LNCaP clone FGC (cell line): ENCODE measurements around the gene ARMCX6.
A peak's percentile ranks its signal among the peaks of the same experiment; 100 is the strongest.
"Not testable (repeated sequence)": the region's sequence is repeated elsewhere in the genome, so short reads cannot be mapped to it uniquely, and the experiment has no call there.

ENCODE experiments used
- DNase-seq: peaks from one replicate; pipeline ENCODE4 v3.0.0-alpha.2; 2011; ENCODE audit warnings: low read depth
- H3K4me3 ChIP-seq: 2 replicates; pipeline ENCODE4 v1.5.1; 2011; ENCODE audit warnings: mild to moderate bottlenecking, low read depth, low read length, control low read depth
- CTCF ChIP-seq: IDR thresholded peaks from 2 replicates; pipeline ENCODE4 v1.5.1; 2012; ENCODE audit warnings: mild to moderate bottlenecking; ENCODE audit not compliant: control insufficient read depth, insufficient read depth; ENCODE audit errors: extremely low read depth

The ARMCX6 gene

GRCh38 chrX:101617211-101618191 lies at the start of gene ARMCX6:
Gene ARMCX6, minus strand, starts transcription at chrX:101618000. Its CDS starts 1,380 bp downstream, at chrX:101616620.
- H3K4me3 ChIP-seq = peak within 1 kb of the TSS; percentile 74
- peak; percentile 14 for DNase-seq
- peak; percentile 55 for TF ChIP-seq CTCF

GRCh38 chrX:101659601-101660063 lies 41.8 kb upstream of the ARMCX6 start, which contains the start of gene ARMCX2:
Gene ARMCX2, minus strand, starts transcription at chrX:101659850. Its CDS starts 2,262 bp downstream, at chrX:101657588.
- no peak for TF ChIP-seq CTCF
- H3K4me3 ChIP-seq = no peak within 1 kb of the TSS
- DNase-seq = no peak

GRCh38 chrX:101658661-101659491 lies 41.1 kb upstream of the ARMCX6 start:
- H3K4me3 ChIP-seq = no peak overlapping the region
- DNase-seq = no peak
- TF ChIP-seq CTCF = no peak

GRCh38 chrX:101657495-101657894 lies 39.7 kb upstream of the ARMCX6 start:
- no peak for TF ChIP-seq CTCF
- H3K4me3 ChIP-seq = no peak overlapping the region
- DNase-seq = no peak

- no peak for TF ChIP-seq CTCF
- H3K4me3 ChIP-seq = no peak overlapping the region
- DNase-seq = no peak
Measured at GRCh38 chrX:101656817-101657216, 39.0 kb upstream of the ARMCX6 start.

GRCh38 chrX:101655534-101655933 lies 37.7 kb upstream of the ARMCX6 start:
- no peak overlapping the region for H3K4me3 ChIP-seq
- no peak for TF ChIP-seq CTCF
- DNase-seq = no peak

- H3K4me3 ChIP-seq, DNase-seq: not testable (repeated sequence)
Measured at GRCh38 chrX:101647716-101648115, 29.9 kb upstream of the ARMCX6 start.
